GM18907 (cell line): ENCODE data around the gene MRPL2.

Source experiments
- ATAC-seq: cut with Tn5 transposase; IDR thresholded peaks from one replicate; pipeline ENCODE4 v1.9.1; 2021; ENCODE audit warnings: mild to moderate bottlenecking, moderate library complexity; ENCODE audit not compliant: unreplicated experiment

Gene MRPL2

GRCh38 chr6:43059168-43060033, at the start of gene MRPL2, which contains the start of gene KLC4:
TSS of gene MRPL2 (minus strand) at chr6:43059434. CDS start at chr6:43059381, 53 bp downstream.
TSS of gene KLC4 (plus strand) at chr6:43059631. CDS start at chr6:43061336, 1,705 bp downstream.
- ATAC-seq = peak; percentile 90

- ATAC-seq = no peak
Measured at GRCh38 chr6:43107344-43108062, 48.3 kb upstream of the MRPL2 start.

- no peak for ATAC-seq
Measured at GRCh38 chr6:43105538-43106222, 46.4 kb upstream of the MRPL2 start.

GRCh38 chr6:43103253-43103876, 44.1 kb upstream of the MRPL2 start:
- no peak for ATAC-seq

GRCh38 chr6:43101497-43101896, 42.3 kb upstream of the MRPL2 start:
- no peak for ATAC-seq

- ATAC-seq = no peak
Measured at GRCh38 chr6:43097502-43097901, 38.3 kb upstream of the MRPL2 start.

GRCh38 chr6:43097098-43097489, 37.9 kb upstream of the MRPL2 start:
- no peak for ATAC-seq

GRCh38 chr6:43096451-43097097, 37.3 kb upstream of the MRPL2 start:
- no peak for ATAC-seq

- ATAC-seq = no peak
Measured at GRCh38 chr6:43095939-43096338, 36.7 kb upstream of the MRPL2 start.

GRCh38 chr6:43093436-43094289, 34.4 kb upstream of the MRPL2 start:
- no peak for ATAC-seq

- no peak for ATAC-seq
Measured at GRCh38 chr6:43092635-43093034, 33.4 kb upstream of the MRPL2 start.

- ATAC-seq = no peak
Measured at GRCh38 chr6:43091436-43091991, 32.3 kb upstream of the MRPL2 start.

- ATAC-seq = no peak
Measured at GRCh38 chr6:43091020-43091419, 31.8 kb upstream of the MRPL2 start.

- ATAC-seq = no peak
Measured at GRCh38 chr6:43090559-43090956, 31.3 kb upstream of the MRPL2 start.

- ATAC-seq = no peak
Measured at GRCh38 chr6:43089874-43090558, 30.8 kb upstream of the MRPL2 start.

- no peak for ATAC-seq
Measured at GRCh38 chr6:43089467-43089866, 30.2 kb upstream of the MRPL2 start.

GRCh38 chr6:43088654-43089056, 29.4 kb upstream of the MRPL2 start:
- no peak for ATAC-seq

GRCh38 chr6:43086022-43086658, 26.9 kb upstream of the MRPL2 start:
- ATAC-seq = no peak
